Natural killer cell treated with Interleukin-12 subunit alpha and Interleukin-12 subunit beta and Interleukin-15 and Interleukin-18, amount 100 ng/mL, for 72 hours (primary cell): ENCODE measurements around the gene RPTOR. TPM values are rescaled to one million over a fixed set of nuclear protein-coding genes. Genes with fewer than 3 reads are reported as not detected.
A peak's percentile ranks its signal among the peaks of the same experiment; 100 is the strongest.

Experiments used
- ATAC-seq, 2 donors: fragments of 150-1000 bp; cut with Tn5 transposase in 1 of 2; sonication (Bioruptor Pico), chemical (Tn5 transposase) in 1 of 2; 2 replicates each; pipeline ENCODE4 v1.10.0; 2021
- DNase-seq: peaks from one replicate; pipeline ENCODE4 v3.0.0; 2022; ENCODE audit warnings: low spot score
- H3K27ac Mint-ChIP-seq, 2 donors: 1 replicate in 1 of 2; 2 replicates in 1 of 2; pipeline ENCODE4 v1.8.0; 2022; ENCODE audit warnings: mixed read lengths in 2 of 2, mild to moderate bottlenecking in 1 of 2, moderate library complexity in 1 of 2
- H3K27me3 Mint-ChIP-seq, 2 donors: 1 replicate in 1 of 2; 2 replicates in 1 of 2; pipeline ENCODE4 v1.8.0; 2022; ENCODE audit warnings: mixed read lengths in 2 of 2
- H3K36me3 Mint-ChIP-seq: one replicate; pipeline ENCODE4 v1.8.0; 2022; ENCODE audit warnings: mixed read lengths
- H3K4me1 Mint-ChIP-seq, 2 donors: 1 replicate in 1 of 2; 2 replicates in 1 of 2; pipeline ENCODE4 v1.8.0; 2022; ENCODE audit warnings: low read depth in 2 of 2, mixed read lengths in 2 of 2, mild to moderate bottlenecking in 1 of 2
- H3K4me3 Mint-ChIP-seq: one replicate; pipeline ENCODE4 v1.8.0; 2022; ENCODE audit warnings: mixed read lengths
- H3K9me3 Mint-ChIP-seq: 2 replicates; pipeline ENCODE4 v1.8.0; 2022; ENCODE audit warnings: mixed read lengths
- total RNA-seq, 2 donors: library from RNA; stranded (reverse); gene quantifications; one replicate each; pipeline ENCODE4 v1.2.3, GENCODE V29; 2022

Gene RPTOR
- total RNA-seq, 2 donors from 2014 or later = 44.1 to 92.4 TPM

GRCh38 chr17:80857756-80858171 lies 313.1 kb downstream of the RPTOR start:
- no peak for DNase-seq
- H3K9me3 Mint-ChIP-seq = no peaks in the 10 kb centered on the region
- H3K27ac Mint-ChIP-seq = peak overlapping the region; percentile 99 to 100
- no peak for ATAC-seq
- peaks cover 56 to 64% of the 10 kb centered on the region in 2 donors for H3K4me1 Mint-ChIP-seq
- H3K4me3 Mint-ChIP-seq = peak overlapping the region; percentile 20
- H3K36me3 Mint-ChIP-seq = no peaks in the 10 kb centered on the region
- no peaks in the 10 kb centered on the region for H3K27me3 Mint-ChIP-seq

GRCh38 chr17:80858301-80859001 lies 313.8 kb downstream of the RPTOR start:
- no peak for ATAC-seq
- H3K4me3 Mint-ChIP-seq = peak overlapping the region; percentile 20

GRCh38 chr17:80859002-80859941 lies 314.6 kb downstream of the RPTOR start:
- no peaks in the 10 kb centered on the region for H3K27me3 Mint-ChIP-seq
- peaks cover 61 to 66% of the 10 kb centered on the region in 2 donors for H3K4me1 Mint-ChIP-seq
- no peak for ATAC-seq
- H3K9me3 Mint-ChIP-seq = no peaks in the 10 kb centered on the region
- H3K27ac Mint-ChIP-seq = peak overlapping the region; percentile 99 to 100
- no peak for DNase-seq
- peaks cover 4% of the 10 kb centered on the region for H3K36me3 Mint-ChIP-seq
- H3K4me3 Mint-ChIP-seq = no peak overlapping the region

More at GRCh38 chr17:80858301-80859001, 313.8 kb downstream of the RPTOR start:
- no peaks in the 10 kb centered on the region for H3K36me3 Mint-ChIP-seq
- H3K9me3 Mint-ChIP-seq = no peaks in the 10 kb centered on the region
- no peaks in the 10 kb centered on the region for H3K27me3 Mint-ChIP-seq
- H3K27ac Mint-ChIP-seq = peak overlapping the region; percentile 99 to 100
- no peak for DNase-seq
- peaks cover 61 to 67% of the 10 kb centered on the region in 2 donors for H3K4me1 Mint-ChIP-seq

- H3K4me1 Mint-ChIP-seq = peaks cover 55 to 61% of the 10 kb centered on the region in 2 donors
- H3K36me3 Mint-ChIP-seq = peaks cover 4% of the 10 kb centered on the region
- DNase-seq = no peak
- no peaks in the 10 kb centered on the region for H3K27me3 Mint-ChIP-seq
- no peak for ATAC-seq
- H3K9me3 Mint-ChIP-seq = no peaks in the 10 kb centered on the region
- H3K4me3 Mint-ChIP-seq = no peak overlapping the region
- peak overlapping the region; percentile 99 to 100 for H3K27ac Mint-ChIP-seq
These were observed 315.5 kb downstream of the RPTOR start for GRCh38 chr17:80860101-80860671.

- peaks cover 4% of the 10 kb centered on the region for H3K36me3 Mint-ChIP-seq
These were observed 316.2 kb downstream of the RPTOR start for GRCh38 chr17:80860703-80861417.

GRCh38 chr17:80861418-80861815 lies 316.8 kb downstream of the RPTOR start:
- peak overlapping the region; percentile 96 to 99 for H3K27ac Mint-ChIP-seq
- no peak for DNase-seq
- ATAC-seq = peak in 1 of 2 donors; percentile 22
- H3K4me1 Mint-ChIP-seq = peaks cover 54 to 58% of the 10 kb centered on the region in 2 donors
- H3K36me3 Mint-ChIP-seq = peaks cover 4% of the 10 kb centered on the region
- peak overlapping the region; percentile 64 for H3K4me3 Mint-ChIP-seq
- H3K9me3 Mint-ChIP-seq = no peaks in the 10 kb centered on the region
- no peaks in the 10 kb centered on the region for H3K27me3 Mint-ChIP-seq

More at GRCh38 chr17:80860703-80861417, 316.2 kb downstream of the RPTOR start:
- Mint-ChIP-seq H3K27ac (peak overlapping the region; percentile 96 to 99), H3K27me3 (no peaks in the 10 kb centered on the region), H3K4me3 (peak overlapping the region; percentile 64), H3K4me1 (peaks cover 56 to 61% of the 10 kb centered on the region in 2 donors), H3K9me3 (no peaks in the 10 kb centered on the region)
- DNase-seq = no peak
- ATAC-seq = no peak

GRCh38 chr17:80861892-80862291 lies 317.3 kb downstream of the RPTOR start:
- Mint-ChIP-seq H3K36me3 (peaks cover 4% of the 10 kb centered on the region), H3K4me3 (peak overlapping the region; percentile 64), H3K27ac (peak overlapping the region; percentile 96 to 99), H3K27me3 (no peaks in the 10 kb centered on the region), H3K4me1 (peaks cover 50 to 55% of the 10 kb centered on the region in 2 donors), H3K9me3 (no peaks in the 10 kb centered on the region)
- no peak for DNase-seq
- ATAC-seq = peak in 1 of 2 donors; percentile 29

GRCh38 chr17:80862481-80862961 lies 317.9 kb downstream of the RPTOR start:
- Mint-ChIP-seq H3K4me1 (peaks cover 47 to 51% of the 10 kb centered on the region in 2 donors), H3K27ac (peak overlapping the region; percentile 45 to 51), H3K4me3 (no peak overlapping the region), H3K36me3 (peaks cover 4% of the 10 kb centered on the region), H3K9me3 (no peaks in the 10 kb centered on the region), H3K27me3 (no peaks in the 10 kb centered on the region)
- ATAC-seq = no peak
- no peak for DNase-seq

GRCh38 chr17:80862978-80863377 lies 318.3 kb downstream of the RPTOR start:
- DNase-seq = no peak
- Mint-ChIP-seq H3K27ac (peak overlapping the region; percentile 45 to 51), H3K4me1 (peaks cover 47 to 52% of the 10 kb centered on the region in 2 donors), H3K9me3 (no peaks in the 10 kb centered on the region), H3K36me3 (peaks cover 4% of the 10 kb centered on the region), H3K27me3 (no peaks in the 10 kb centered on the region), H3K4me3 (no peak overlapping the region)
- no peak for ATAC-seq

- Mint-ChIP-seq H3K36me3 (peaks cover 4% of the 10 kb centered on the region), H3K4me1 (peaks cover 40 to 53% of the 10 kb centered on the region in 2 donors), H3K27me3 (no peaks in the 10 kb centered on the region), H3K27ac (peak overlapping the region; percentile 45 to 51), H3K9me3 (no peaks in the 10 kb centered on the region), H3K4me3 (no peak overlapping the region)
- DNase-seq (no peak), ATAC-seq (no peak)
These were observed 319.0 kb downstream of the RPTOR start for GRCh38 chr17:80863626-80864025.

- H3K36me3 Mint-ChIP-seq = peaks cover 4% of the 10 kb centered on the region
- no peak for ATAC-seq
- H3K4me3 Mint-ChIP-seq = no peak overlapping the region
- H3K27ac Mint-ChIP-seq = no peak overlapping the region
- H3K27me3 Mint-ChIP-seq = no peaks in the 10 kb centered on the region
- no peak for DNase-seq
- no peaks in the 10 kb centered on the region for H3K9me3 Mint-ChIP-seq
- H3K4me1 Mint-ChIP-seq = peaks cover 39 to 50% of the 10 kb centered on the region in 2 donors
These were observed 320.1 kb downstream of the RPTOR start for GRCh38 chr17:80864751-80865150.

GRCh38 chr17:80866050-80866793 lies 321.6 kb downstream of the RPTOR start:
- Mint-ChIP-seq H3K27ac (peak overlapping the region; percentile 9 to 78), H3K4me3 (peak overlapping the region; percentile 21), H3K36me3 (peaks cover 4% of the 10 kb centered on the region), H3K9me3 (no peaks in the 10 kb centered on the region), H3K4me1 (peaks cover 46 to 56% of the 10 kb centered on the region in 2 donors), H3K27me3 (no peaks in the 10 kb centered on the region)
- ATAC-seq (peak; percentile 72 to 81), DNase-seq (peak; percentile 72)
